A549 (cell line): ENCODE measurements around the gene MRPS34. TPM values are rescaled to one million over a fixed set of nuclear protein-coding genes. Genes with fewer than 3 reads are reported as not detected.

Experiments used
- ATAC-seq, 2 experiments: fragments of 200-7000 bp in 1 of 2; fragments of >200 bp in 1 of 2; cut with Nextera tagmentation in 1 of 2; cut with Tn5 transposase in 1 of 2; 3 replicates each; pipeline versions ENCODE4 v1.8.0 to v1.9.1; 2018 to 2020; ENCODE audit warnings: mild to moderate bottlenecking in 1 of 2, moderate library complexity in 1 of 2
- CTCF ChIA-PET: fragments of 300-600 bp; sonication (Branson Sonifier 250); formaldehyde crosslinking; extraction: SDS; loops from one replicate; lab custom pipeline; 2021; ENCODE audit warnings: antibody characterized with exemption, inconsistent platforms; lab: Yijun Ruan, JAX
- POLR2A ChIA-PET: fragments of 350-600 bp; formaldehyde crosslinking; extraction: SDS; loops from one replicate; lab custom pipeline; 2021; ENCODE audit warnings: antibody characterized with exemption, inconsistent platforms; lab: Yijun Ruan, JAX
- DNase-seq, 2 experiments: peaks; one replicate each; pipeline versions ENCODE4 v3.0.0 to v3.0.0-alpha.2; 2011 to 2016; ENCODE audit warnings: low read depth in 1 of 2, low spot score in 1 of 2
- FAIRE-seq: peaks from 2 replicates; lab custom pipeline; 2011; peaks lifted over from hg19 to GRCh38; lab: Jason Lieb, UNC
- H3K27ac ChIP-seq, 2 experiments: fragments of >200 bp; sonication (Bioruptor Twin); formaldehyde crosslinking; 3 replicates each; pipeline ENCODE4 v1.5.1; 2016 to 2017
- H3K4me1 ChIP-seq: fragments of >200 bp; sonication (Bioruptor Twin); formaldehyde crosslinking; 3 replicates; pipeline ENCODE4 v1.6.1; 2016
- H3K4me2 ChIP-seq: fragments of >200 bp; sonication (Bioruptor Twin); formaldehyde crosslinking; 3 replicates; pipeline ENCODE4 v1.6.1; 2016
- H3K4me3 ChIP-seq: fragments of >200 bp; sonication (Bioruptor Twin); formaldehyde crosslinking; 3 replicates; pipeline ENCODE4 v1.5.1; 2016
- H3K9me3 ChIP-seq: fragments of >200 bp; sonication (Bioruptor Twin); formaldehyde crosslinking; 3 replicates; pipeline ENCODE4 v1.6.1; 2016
- BHLHE40 ChIP-seq: IDR thresholded peaks from 2 replicates; pipeline ENCODE4 v1.6.1; 2012; ENCODE audit warnings: low read depth, low read length, inconsistent platforms
- CEBPB ChIP-seq, 2 experiments: fragments of >200 bp in 1 of 2; sonication (Bioruptor Twin) in 1 of 2; formaldehyde crosslinking in 1 of 2; IDR thresholded peaks; 2 replicates each; pipeline ENCODE4 v1.6.1; 2012 to 2016
- CHD4 ChIP-seq: fragments of 200-600 bp; sonication (generic); IDR thresholded peaks from 2 replicates; pipeline ENCODE4 v1.6.1; 2016; ENCODE audit warnings: antibody characterized with exemption, mild to moderate bottlenecking, borderline replicate concordance
- EP300 ChIP-seq, 2 experiments: fragments of >200 bp; sonication (Bioruptor Twin); formaldehyde crosslinking; IDR thresholded peaks; 2 replicates in 1 of 2; 3 replicates in 1 of 2; pipeline ENCODE4 v1.6.1; 2016 to 2017
- HDAC2 ChIP-seq: fragments of 200-600 bp; sonication (generic); IDR thresholded peaks from 2 replicates; pipeline ENCODE4 v1.6.1; 2016
- HOXB13 ChIP-seq: fragments of 250-450 bp; sonication (Bioruptor Pico); IDR thresholded peaks from 2 replicates; pipeline ENCODE4 v1.5.0; 2020; ENCODE audit warnings: low read depth, mild to moderate bottlenecking, moderate library complexity
- JUN ChIP-seq, 2 experiments: fragments of >200 bp; sonication (Bioruptor Twin); formaldehyde crosslinking; IDR thresholded peaks; 2 replicates in 1 of 2; 3 replicates in 1 of 2; pipeline ENCODE4 v1.6.1; 2016 to 2017
- MYC ChIP-seq: IDR thresholded peaks from 2 replicates; pipeline ENCODE4 v1.6.1; 2012; ENCODE audit warnings: mild to moderate bottlenecking, inconsistent platforms, low read length, improper control_type of control experiment, borderline replicate concordance
- POLR2AphosphoS2 ChIP-seq: conservative IDR thresholded peaks from 2 replicates; pipeline ENCODE4 v1.6.1; 2012; ENCODE audit warnings: low read length, improper control_type of control experiment, inconsistent platforms
- RAD21 ChIP-seq, 2 experiments: fragments of >200 bp in 1 of 2; sonication (Bioruptor Twin) in 1 of 2; formaldehyde crosslinking in 1 of 2; IDR thresholded peaks in 1 of 2; conservative IDR thresholded peaks in 1 of 2; 2 replicates in 1 of 2; 3 replicates in 1 of 2; pipeline ENCODE4 v1.6.1; 2012 to 2018; ENCODE audit warnings: inconsistent platforms in 1 of 2
- RNF2 ChIP-seq: fragments of 200-600 bp; sonication (generic); IDR thresholded peaks from 2 replicates; pipeline ENCODE4 v1.6.1; 2016; ENCODE audit warnings: low read depth, mild to moderate bottlenecking, antibody characterized with exemption, moderate library complexity, borderline replicate concordance
- TFCP2L1 ChIP-seq: fragments of 250-450 bp; sonication (Bioruptor Pico); IDR thresholded peaks from 2 replicates; pipeline ENCODE4 v1.5.0; 2021; ENCODE audit warnings: mild to moderate bottlenecking
- ZNF302 ChIP-seq: fragments of 250-450 bp; sonication (Bioruptor Pico); IDR thresholded peaks from 2 replicates; pipeline ENCODE4 v1.9.0; 2021; ENCODE audit warnings: inconsistent platforms, mild to moderate bottlenecking, moderate library complexity
- WGBS: methylation state at CpG from one replicate; pipeline ENCODE4 v1.1.6; 2017; ENCODE audit errors: missing lambda C conversion rate; 5-methylcytosine and 5-hydroxymethylcytosine counted together
- polyA plus RNA-seq, 4 experiments: library from polyadenylated mRNA; depleted of rRNA in 3 of 4; stranded (reverse); fragments of >200 nt; fragmentation: RNase III in 1 of 4; extraction: RNeasy Plus Mini Kit Qiagen cat#74134 plus additional on column Dnase treatment in 1 of 4; gene quantifications; 2 replicates in 3 of 4; 3 replicates in 1 of 4; pipeline ENCODE4 v1.2.3, GENCODE V29; 2011 to 2017
- TF ChIP-seq, protein P1 (sequence below): IDR thresholded peaks from 2 replicates; pipeline ENCODE4 v1.6.1; 2012; ENCODE audit warnings: low read depth, borderline replicate concordance
- TF ChIP-seq, protein P2 (sequence below): fragments of 200-600 bp; sonication (generic); IDR thresholded peaks from 2 replicates; pipeline ENCODE4 v1.6.1; 2016; ENCODE audit warnings: antibody characterized with exemption, mild to moderate bottlenecking, moderate library complexity
- TF ChIP-seq, protein P3 (sequence below): IDR thresholded peaks from 2 replicates; pipeline ENCODE4 v1.6.1; 2012
- TF ChIP-seq, protein P4 (sequence below): fragments of >200 bp; sonication (Bioruptor Twin); formaldehyde crosslinking; IDR thresholded peaks from 3 replicates; pipeline ENCODE4 v1.6.1; 2016
- TF ChIP-seq, protein P5 (sequence below): fragments of >200 bp; sonication (Bioruptor Twin); formaldehyde crosslinking; IDR thresholded peaks from 3 replicates; pipeline ENCODE4 v1.5.1; 2016
- TF ChIP-seq, protein P6 (sequence below): fragments of 250-450 bp; sonication (Bioruptor Pico); IDR thresholded peaks from 2 replicates; pipeline ENCODE4 v1.5.0; 2020; ENCODE audit warnings: low read depth, mild to moderate bottlenecking, moderate library complexity

MRPS34 gene
- polyA plus RNA-seq, 2 of the 4 experiments (the other 2 are of a cell fraction): 118 to 220 TPM

DNA sequence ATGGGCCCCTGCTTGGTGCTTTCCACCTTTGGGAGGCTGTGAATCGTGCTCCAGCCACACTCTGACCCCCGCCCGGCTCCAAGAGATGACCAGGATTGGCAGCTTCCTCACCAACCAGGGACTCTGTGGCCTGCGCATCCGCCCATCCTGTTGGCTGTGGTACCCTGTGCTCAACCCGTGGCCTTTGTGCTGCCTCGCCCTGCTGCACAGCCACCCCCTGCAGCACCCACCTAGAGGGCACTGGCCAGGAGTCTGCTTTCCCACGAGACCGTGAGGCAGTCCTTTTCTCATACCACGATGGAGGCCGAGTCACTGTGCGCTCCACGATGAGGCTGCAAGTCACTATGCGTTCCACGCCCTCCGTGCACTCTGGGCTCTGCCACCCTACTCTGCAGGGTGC lies 21.0 kb downstream of the MRPS34 start:
- FAIRE-seq (no peak), ATAC-seq (no peak), DNase-seq (no peak)
- no peak overlapping the region for H3K4me3 ChIP-seq
- peaks cover 4% of the 10 kb centered on the region for H3K4me1 ChIP-seq
- no peak overlapping the region for H3K27ac ChIP-seq
- ChIA-PET POLR2A (no interaction called here), CTCF (interaction anchor here (1.0 to 3.2 kb wide), 3 partner anchors 12 to 44 kb away, joined by 3 to 15 read pairs (median 3); no protein-coding TSS in a partner anchor)
- 92% methylated on average over 16 of the region's 16 CpGs for WGBS
- H3K4me2 ChIP-seq: no peak overlapping the region
- TF ChIP-seq, protein P1, sequence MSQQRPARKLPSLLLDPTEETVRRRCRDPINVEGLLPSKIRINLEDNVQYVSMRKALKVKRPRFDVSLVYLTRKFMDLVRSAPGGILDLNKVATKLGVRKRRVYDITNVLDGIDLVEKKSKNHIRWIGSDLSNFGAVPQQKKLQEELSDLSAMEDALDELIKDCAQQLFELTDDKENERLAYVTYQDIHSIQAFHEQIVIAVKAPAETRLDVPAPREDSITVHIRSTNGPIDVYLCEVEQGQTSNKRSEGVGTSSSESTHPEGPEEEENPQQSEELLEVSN: no peak
- TF ChIP-seq POLR2AphosphoS2 (no peak), CHD4 (no peak), BHLHE40 (no peak), RNF2 (no peak), HDAC2 (no peak), CEBPB (IDR thresholded peaks at IDR 0.05) (no peak)
- TF ChIP-seq, protein P2, sequence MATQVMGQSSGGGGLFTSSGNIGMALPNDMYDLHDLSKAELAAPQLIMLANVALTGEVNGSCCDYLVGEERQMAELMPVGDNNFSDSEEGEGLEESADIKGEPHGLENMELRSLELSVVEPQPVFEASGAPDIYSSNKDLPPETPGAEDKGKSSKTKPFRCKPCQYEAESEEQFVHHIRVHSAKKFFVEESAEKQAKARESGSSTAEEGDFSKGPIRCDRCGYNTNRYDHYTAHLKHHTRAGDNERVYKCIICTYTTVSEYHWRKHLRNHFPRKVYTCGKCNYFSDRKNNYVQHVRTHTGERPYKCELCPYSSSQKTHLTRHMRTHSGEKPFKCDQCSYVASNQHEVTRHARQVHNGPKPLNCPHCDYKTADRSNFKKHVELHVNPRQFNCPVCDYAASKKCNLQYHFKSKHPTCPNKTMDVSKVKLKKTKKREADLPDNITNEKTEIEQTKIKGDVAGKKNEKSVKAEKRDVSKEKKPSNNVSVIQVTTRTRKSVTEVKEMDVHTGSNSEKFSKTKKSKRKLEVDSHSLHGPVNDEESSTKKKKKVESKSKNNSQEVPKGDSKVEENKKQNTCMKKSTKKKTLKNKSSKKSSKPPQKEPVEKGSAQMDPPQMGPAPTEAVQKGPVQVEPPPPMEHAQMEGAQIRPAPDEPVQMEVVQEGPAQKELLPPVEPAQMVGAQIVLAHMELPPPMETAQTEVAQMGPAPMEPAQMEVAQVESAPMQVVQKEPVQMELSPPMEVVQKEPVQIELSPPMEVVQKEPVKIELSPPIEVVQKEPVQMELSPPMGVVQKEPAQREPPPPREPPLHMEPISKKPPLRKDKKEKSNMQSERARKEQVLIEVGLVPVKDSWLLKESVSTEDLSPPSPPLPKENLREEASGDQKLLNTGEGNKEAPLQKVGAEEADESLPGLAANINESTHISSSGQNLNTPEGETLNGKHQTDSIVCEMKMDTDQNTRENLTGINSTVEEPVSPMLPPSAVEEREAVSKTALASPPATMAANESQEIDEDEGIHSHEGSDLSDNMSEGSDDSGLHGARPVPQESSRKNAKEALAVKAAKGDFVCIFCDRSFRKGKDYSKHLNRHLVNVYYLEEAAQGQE: no peak
- TF ChIP-seq, protein P3, sequence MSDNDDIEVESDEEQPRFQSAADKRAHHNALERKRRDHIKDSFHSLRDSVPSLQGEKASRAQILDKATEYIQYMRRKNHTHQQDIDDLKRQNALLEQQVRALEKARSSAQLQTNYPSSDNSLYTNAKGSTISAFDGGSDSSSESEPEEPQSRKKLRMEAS: no peak
- TF ChIP-seq, protein P4, sequence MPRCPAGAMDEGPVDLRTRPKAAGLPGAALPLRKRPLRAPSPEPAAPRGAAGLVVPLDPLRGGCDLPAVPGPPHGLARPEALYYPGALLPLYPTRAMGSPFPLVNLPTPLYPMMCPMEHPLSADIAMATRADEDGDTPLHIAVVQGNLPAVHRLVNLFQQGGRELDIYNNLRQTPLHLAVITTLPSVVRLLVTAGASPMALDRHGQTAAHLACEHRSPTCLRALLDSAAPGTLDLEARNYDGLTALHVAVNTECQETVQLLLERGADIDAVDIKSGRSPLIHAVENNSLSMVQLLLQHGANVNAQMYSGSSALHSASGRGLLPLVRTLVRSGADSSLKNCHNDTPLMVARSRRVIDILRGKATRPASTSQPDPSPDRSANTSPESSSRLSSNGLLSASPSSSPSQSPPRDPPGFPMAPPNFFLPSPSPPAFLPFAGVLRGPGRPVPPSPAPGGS: no peak
- TF ChIP-seq, protein P5, sequence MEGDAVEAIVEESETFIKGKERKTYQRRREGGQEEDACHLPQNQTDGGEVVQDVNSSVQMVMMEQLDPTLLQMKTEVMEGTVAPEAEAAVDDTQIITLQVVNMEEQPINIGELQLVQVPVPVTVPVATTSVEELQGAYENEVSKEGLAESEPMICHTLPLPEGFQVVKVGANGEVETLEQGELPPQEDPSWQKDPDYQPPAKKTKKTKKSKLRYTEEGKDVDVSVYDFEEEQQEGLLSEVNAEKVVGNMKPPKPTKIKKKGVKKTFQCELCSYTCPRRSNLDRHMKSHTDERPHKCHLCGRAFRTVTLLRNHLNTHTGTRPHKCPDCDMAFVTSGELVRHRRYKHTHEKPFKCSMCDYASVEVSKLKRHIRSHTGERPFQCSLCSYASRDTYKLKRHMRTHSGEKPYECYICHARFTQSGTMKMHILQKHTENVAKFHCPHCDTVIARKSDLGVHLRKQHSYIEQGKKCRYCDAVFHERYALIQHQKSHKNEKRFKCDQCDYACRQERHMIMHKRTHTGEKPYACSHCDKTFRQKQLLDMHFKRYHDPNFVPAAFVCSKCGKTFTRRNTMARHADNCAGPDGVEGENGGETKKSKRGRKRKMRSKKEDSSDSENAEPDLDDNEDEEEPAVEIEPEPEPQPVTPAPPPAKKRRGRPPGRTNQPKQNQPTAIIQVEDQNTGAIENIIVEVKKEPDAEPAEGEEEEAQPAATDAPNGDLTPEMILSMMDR: no peak
- TF ChIP-seq, protein P6, sequence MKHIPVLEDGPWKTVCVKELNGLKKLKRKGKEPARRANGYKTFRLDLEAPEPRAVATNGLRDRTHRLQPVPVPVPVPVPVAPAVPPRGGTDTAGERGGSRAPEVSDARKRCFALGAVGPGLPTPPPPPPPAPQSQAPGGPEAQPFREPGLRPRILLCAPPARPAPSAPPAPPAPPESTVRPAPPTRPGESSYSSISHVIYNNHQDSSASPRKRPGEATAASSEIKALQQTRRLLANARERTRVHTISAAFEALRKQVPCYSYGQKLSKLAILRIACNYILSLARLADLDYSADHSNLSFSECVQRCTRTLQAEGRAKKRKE (CRISPR knock-in tag): no peak
- H3K9me3 ChIP-seq: no peaks in the 10 kb centered on the region

DNA sequence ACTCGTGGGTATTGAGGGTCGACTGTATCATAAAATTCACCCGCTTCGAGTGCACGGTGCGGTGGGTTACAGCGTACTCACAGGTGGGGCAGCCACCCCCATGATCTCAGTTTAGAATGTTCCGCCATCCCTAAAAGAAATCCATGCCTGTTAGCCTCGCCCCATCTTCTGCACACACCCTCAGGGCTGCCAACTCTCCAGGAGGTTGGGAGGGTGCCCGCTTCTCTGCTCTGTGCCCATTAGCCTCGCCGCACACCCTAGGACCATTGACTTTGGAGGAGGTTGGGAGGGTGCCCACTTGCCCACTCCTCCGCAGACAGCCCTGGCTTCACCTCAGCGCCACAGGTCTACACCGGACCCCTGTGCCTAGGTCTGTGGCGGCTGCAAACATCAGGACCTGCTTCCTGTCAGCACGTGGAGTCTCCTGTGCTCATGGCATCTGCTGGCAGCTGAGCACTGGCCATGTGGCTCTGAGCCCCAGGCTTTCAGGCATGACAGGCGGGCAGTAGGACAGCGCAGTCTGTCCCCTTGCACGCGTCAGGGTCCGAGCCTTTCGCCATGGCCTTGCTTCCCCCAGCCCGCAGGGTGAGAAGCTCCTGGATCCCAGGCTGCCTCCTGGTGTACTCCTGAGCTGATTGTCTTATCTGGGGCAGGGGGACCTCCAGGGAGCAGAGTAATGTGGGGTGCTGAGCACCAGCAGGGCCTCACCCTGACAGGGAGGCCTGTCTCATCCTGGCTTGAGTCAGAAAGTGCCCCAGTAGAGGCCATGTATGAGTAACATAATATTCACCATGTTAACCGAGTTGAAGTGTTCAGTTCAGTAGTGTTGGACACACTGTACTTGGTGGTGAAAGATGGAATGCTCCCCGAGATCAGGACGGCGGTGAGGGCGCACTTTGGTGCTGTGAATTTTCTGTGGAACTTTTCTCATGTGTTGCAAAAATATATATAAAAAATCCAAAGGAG lies 23.5 kb downstream of the MRPS34 start:
- ChIA-PET POLR2A (no interaction called here), CTCF (interaction anchor here (0.7 to 4.0 kb wide), 6 partner anchors 15 to 52 kb away, joined by 3 to 15 read pairs (median 6); partner anchors contain the start of gene MAPK8IP3)
- peaks cover 22% of the 10 kb centered on the region for H3K4me1 ChIP-seq
- TF ChIP-seq TFCP2L1 (CRISPR knock-in tag) (no peak), MYC (no peak), POLR2AphosphoS2 (no peak), JUN (IDR thresholded peaks at IDR 0.05) (no peak), CEBPB (IDR thresholded peaks at IDR 0.05) (no peak), RAD21 (conservative IDR thresholded peaks at IDR 0.05 in 1 of 2, IDR thresholded peaks at IDR 0.05 in 1 of 2) (no peak), HOXB13 (no peak), ZNF302 (CRISPR knock-in tag) (no peak), EP300 (IDR thresholded peaks at IDR 0.05) (no peak)
- TF ChIP-seq, protein P1: no peak
- TF ChIP-seq, protein P6 (CRISPR knock-in tag): no peak
- TF ChIP-seq, all 56 proteins: peak for 0
- Histone ChIP-seq H3K27ac (no peak overlapping the region), H3K9me3 (no peaks in the 10 kb centered on the region), H3K4me3 (no peak overlapping the region), H3K4me2 (no peak overlapping the region)
- DNase-seq (no peak), ATAC-seq (no peak), FAIRE-seq (no peak)
- WGBS: 93% methylated on average over 25 of the region's 29 CpGs
